NCI-H345 (cell line): ENCODE measurements around the gene SH3PXD2B.

Experiments
- DNase-seq: peaks from one replicate; lab custom pipeline; 2025; lab: John Stamatoyannopoulos, UW

Gene SH3PXD2B

DNA sequence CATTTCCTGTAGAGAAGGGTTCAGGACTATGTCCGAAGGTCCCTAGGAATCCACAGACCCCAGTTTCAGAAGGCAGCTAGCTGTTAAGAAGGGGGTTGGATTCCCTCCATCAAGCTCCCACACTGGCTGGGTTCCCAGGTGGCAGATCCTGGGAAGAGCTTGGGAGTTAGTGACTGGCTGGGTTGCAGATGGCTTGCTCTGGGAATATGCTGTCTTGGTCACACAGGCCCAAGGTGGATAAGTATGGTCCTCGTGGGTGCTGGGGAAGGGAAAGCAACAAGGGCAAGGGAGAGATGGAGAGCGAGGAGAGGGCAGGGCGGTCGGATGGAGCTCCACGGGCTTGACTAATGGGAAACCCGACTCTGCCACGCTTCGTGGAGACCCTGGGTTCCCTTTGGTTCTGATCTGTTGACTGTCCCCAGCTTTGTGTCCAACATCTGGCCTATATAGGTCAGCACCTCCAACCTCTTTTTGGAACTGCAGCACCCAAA, 17.4 kb downstream of the SH3PXD2B start:
- no peak for DNase-seq

DNA sequence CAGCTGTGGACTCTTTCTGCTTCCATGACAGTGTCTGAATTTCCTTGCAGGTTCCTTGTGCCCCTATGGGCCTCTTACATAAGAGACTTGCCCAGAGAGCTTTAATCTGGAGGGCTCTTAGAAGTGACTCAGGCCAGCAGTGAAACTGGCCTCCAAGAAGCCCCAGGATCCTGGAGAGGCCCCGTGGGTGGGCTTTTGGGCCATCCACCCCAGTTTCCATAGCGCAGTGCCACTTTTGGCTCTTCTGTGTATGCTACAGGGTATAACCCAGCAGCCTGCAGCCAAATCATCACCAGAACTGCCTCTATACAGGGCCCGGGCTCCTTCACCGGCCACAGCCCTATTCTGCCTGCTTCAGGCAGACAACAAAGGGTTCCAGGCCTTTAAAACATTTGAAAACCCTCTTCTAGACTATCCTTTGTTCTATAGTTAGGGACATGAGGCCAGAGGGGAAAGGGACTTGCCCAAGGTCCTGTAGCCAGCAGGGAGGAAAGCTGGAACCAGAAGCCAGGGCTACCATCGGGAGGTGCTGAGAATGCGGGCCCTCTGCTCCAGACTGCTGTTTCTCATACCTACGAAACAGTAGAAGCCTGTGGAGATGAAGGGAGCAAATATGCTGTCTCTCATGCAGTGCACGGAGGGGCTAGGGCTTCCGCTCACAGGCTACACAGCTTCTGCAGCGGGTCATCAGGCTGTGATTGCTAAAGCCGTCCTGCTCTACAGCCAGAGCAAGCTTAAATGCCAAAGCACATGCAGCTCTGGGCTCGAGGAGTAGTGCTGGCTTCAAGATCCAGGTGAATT, 18.0 kb downstream of the SH3PXD2B start:
- DNase-seq, result no peak

DNA sequence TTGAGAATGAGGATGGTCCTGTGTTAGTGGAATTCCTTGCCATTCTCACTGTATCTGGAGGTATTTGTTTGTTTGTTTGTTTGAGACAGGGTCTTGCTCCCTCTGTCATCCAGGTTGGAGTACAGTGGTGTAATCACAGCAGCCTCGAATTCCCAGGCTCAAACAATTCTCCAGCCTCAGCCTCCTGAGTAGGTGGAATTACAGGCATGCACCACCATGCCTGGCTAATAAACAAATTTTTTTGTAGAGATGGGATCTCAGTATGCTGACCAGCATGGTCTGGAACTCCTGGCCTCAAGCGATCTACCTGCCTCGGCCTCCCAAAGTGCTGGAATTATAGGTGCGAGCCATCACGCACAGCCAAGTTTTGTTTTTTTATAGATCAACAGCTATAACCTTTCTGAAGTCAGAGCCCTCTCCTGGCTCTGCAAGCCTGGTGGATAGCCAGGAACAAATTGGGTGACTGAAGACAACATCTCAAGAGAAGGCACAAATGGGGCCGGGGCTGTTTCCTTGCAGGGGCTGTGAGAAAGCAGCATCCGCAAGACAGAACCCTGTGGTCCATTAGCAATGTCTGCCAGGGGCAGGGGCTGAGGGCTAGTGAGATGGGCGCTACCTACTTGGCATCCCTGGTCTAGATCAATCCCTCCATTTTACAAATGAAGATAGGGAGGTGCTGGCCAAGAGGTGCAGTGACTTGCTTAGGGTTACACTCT, 18.8 kb downstream of the SH3PXD2B start:
- DNase-seq, result no peak

DNA sequence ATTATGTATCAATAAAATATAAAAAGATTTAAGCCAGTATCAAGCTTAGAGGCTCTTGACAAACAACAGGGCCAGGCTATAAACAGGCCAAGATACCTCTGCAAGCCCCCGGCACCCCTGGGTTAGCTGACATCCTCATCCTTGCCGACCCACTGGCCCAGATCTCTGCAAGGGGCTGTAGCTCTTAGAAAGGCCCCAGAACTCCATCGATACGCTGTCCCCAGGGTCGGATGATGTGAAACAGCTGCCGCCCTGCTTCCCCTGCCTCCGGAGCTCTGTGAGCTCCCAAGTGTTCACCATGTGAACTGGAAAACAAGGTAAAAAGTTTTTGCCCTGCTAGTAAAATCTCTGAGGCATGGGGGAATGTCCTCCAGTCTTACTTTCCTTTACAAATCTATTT, 20.1 kb downstream of the SH3PXD2B start:
- DNase-seq, result no peak

DNA sequence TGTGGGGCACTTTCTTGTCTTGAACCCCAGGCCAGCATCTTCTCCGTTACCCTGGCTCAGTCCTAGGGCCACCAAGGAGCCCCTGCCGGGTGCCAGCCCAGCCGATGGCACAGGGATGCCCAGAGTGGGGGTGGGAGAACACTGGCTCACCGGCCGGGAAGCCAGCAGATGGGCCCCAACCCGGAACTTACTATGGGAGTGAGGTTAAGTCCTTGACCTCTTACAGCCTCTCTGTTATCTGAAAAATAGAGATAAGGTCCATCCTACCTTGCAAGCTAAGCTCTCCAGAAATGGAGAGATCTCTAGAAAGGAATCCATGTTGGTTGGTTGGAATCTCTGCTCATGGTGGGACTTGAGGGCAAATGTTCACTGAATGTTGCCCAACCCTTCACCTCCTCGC, 20.8 kb downstream of the SH3PXD2B start:
- no peak for DNase-seq

DNA sequence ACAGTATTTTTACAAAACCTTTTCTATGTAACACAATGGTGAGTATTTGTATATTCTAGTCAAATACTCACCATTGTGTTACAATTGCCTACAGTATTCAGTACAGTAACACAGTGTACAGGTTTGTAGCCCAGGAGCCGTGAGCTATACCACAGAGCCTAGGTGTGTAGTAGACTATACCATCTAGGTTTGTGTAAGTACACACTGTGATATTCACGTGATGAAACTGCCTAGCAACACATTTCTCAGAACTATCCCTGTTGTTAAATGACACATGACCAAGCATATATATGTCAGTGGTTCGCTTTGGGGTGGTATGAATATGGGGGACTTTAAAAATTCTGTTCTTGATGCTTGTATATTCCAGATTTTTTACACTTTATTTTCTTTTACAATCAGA, 21.3 kb downstream of the SH3PXD2B start:
- DNase-seq, result no peak

DNA sequence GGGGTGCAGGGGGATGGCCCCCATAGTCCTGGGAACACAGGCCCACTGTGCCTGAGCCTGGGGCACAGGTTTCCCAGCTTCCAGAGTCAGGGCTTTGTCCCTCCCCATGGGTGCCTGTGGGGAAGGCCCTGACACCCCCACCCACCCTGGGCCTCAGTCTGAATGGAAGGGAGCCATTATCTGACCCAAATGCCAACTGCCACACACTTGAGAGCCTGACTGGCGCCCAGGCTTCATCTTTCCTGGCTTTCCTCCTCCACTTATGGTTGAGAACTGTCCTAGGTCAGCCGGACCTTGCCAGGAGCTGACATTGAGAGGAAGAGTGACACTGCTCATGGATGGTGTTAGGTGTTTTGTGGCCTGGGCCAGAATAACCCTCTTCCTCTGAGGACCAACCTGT, 24.0 kb downstream of the SH3PXD2B start:
- DNase-seq, result no peak

DNA sequence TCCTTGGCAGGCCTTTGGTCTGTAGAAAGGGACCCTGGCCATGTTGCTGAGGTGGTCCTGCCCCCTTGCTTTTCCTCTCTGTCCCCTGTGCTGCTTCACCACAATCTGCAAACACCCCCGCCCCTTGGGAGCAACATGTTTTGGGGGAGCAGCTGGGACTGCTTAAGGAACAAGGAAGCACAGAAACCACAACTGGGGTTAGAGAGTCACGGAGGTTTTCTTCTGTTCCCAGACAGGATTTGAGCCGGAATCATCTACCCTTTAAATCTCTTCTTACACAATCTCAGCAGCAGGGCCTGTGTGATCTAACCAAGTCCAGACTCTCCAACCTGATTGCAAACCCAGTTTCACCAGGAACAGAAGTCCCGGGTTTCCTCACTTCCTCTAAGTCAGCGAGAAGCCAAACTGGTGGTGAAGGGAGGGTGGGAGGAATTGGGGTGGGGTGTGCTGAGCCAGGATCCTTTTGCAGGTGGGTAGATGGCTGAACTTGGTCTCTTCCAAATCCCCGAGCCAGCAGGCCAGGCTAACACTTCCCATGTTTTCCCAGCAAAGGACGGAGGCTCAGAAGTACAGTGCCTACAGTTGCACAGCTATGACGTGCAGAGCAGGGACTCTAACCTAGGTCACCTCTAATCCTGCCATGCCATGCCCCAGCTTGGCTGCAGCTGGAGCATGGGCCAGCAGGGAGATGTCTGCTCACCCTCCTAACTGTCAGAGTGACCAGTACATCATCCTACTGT, 25.0 kb downstream of the SH3PXD2B start:
- DNase-seq, result no peak

DNA sequence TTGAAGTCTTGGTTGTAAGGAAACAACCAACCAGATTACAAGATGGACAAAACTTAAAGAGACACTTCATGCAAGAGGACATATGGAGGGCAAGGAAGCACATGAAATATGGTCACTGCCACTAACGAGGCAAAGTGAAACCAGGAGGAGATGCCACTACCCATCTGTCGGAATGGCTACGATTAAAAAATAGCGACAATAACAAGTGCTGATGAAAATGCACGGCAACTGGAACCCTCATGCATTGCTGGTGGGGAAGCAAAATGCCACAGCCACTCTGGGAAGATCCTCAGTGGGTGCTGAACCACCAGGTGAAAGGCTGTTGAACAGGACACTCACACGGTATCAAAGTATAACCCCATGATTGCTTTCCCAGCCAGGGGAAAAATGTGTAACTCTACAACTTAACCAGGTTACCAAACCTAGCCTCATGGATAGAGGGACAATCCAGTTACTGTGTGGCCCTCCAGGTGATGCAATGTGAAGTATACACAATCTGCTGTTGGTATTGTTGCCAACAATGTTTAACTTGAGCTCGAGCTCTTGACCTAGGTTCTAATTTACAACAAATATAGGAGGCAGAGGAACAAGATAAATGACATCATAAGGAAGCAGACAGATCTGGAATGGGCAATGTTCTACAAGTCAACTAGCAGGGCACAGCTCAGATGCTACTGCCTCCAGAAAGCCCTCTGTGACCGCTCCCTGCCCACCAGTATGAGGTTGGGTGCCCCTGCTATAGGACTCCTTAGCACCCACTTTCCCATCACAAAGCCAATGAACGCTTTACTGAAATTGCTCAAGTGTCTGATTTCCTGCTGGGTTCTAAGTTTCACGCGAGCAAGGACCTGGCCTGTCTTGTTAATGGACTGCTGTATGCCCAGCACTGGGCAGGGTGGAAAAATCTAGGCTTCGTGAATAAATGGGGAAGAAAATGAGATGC, 25.8 kb downstream of the SH3PXD2B start:
- no peak for DNase-seq

DNA sequence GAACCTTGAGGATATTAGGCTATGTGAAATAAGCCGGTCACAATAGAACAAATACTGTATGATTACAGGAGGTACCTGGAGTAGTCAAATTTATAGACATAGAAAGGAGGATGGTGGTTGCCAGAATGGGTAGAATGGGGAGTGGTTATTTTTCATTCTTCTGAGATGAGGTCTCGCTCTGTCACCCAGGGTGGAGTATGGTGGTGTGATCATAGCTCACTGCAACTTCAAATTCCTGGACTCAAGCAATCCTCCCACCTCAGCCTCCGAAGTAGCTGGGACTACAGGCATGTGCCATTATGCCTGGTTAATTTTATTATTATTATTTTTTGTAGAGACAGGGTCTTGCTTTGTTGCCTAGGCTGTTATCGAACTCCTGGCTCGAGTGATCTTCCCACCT, 27.1 kb downstream of the SH3PXD2B start:
- DNase-seq, result no peak

DNA sequence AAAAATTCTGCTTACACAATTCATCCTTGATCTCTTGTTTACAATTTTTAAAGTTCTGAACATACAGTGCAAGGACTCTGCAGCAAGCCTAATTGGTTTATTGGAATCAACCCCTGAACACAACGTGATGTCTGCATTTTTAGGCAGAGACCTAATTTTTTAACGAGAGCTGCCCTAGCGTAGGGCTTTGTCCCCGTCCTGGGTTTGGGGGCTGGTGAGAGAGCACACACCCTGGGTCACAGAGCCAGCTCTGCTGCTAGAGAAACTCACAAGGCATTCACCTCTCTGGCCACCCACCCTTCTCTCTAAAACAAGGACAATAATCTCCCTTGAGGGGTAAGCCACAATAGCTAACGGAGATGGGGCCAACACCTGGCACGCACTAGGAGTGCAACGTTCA, 28.2 kb downstream of the SH3PXD2B start:
- no peak for DNase-seq

DNA sequence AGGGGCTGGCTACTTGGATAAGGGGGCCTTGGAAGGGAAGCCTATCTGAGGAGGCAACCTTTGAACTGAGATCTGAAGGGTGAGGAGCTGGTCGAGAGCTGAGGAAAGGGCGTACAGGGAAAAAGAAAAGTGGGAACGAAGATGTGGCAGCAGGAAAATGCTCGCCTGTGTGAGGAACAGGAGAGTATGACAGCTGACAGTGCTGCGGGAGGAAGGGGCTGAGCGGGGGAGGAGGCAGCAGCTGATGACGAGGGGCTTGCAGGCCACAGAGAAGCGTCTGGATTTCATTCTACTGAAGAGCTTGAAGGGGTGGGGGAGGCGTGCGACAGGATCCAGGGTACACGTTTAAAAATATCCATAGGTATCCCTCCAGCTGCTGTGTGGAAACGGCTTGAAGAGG, 28.9 kb downstream of the SH3PXD2B start:
- no peak for DNase-seq

DNA sequence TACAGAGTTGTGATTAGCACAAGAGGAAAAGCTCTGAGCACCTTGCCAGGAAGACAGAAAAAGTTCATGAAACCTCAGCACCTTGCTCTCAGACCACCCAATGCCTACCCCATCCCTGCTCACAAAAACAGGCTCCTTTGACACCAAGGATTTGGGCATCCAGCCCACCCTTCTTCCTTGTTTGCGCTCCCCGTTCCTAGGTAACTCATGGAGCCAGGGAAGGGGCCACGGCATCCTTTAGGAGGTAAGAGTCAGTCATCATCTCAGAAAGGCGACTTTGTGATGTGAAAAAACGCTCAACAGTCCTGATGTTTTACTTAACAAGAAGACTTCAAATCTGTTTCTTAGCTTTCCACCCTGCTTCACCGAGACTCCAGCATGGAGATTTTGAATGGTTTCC, 29.5 kb downstream of the SH3PXD2B start:
- no peak for DNase-seq

DNA sequence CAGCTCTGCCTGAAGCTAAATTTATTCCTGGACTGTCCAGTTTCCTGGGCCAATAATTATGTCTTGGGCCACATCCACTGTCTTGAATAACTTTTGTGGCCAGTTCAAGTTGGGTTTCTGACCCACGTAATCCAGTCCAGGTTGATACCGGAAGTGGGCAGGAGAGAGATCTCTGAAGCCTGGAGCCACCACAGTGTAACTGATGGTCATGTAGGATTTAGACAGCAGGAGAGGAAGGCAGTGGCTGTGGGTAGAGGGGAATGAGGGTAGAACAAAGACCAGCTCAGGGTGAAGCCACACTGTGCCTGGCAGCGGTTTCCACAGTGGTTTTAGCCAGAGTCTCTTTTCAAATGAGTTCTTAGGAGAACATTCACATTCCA, 30.2 kb downstream of the SH3PXD2B start:
- DNase-seq, result no peak

DNA sequence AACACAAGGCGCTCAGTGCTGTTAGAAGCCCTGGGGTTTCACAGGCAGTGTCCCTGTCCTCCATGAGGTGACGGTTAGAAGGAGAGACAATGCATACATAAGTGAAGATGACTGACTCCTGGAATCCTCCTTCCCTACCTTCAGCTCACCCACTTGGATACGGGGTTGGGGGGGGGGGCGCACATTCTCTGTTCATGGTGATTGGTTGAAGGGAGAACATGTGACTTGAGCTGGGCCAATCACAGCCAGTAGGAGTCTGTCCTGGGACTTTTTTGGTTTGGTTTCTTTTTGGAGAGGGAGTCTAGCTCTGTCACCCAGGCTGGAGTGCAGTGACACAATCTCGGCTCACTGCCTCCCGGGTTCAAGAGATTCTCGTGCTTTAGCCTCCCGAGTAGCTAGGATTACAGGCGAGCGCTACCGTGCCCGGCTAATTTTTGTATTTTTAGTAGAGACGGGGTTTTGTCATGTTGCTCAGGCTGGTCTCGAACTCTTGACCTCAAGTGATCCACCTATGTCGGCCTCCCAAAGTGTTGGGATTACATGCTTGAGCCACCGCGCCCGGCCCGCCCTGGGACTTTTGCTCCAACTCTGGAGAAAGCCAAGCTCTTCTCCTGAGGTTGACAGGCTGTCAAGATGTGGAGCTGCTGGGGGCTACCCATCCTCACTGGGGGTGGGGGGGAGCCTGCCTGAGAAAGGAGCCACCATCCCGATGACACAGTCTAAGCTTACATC, 30.8 kb downstream of the SH3PXD2B start:
- no peak for DNase-seq

DNA sequence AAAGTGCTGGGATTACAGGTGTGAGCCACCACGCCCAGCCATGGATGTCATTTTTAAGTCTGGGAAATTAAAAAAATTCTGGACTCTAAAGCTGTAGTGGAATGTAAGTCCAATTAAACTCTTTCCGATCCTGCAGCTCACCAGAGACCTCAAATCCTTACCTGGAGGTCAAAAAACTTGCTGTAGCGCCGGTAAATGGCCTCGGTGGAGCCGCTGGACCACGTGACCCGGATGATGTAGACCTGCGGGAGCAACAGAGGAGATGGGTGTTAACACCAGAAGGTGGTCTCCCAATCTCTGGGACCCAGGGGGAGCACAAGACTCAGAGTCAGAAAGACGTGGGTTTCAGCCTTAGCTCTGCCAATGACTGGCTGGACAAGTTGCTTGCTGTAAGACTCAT, 32.1 kb downstream of the SH3PXD2B start:
- DNase-seq, result no peak

DNA sequence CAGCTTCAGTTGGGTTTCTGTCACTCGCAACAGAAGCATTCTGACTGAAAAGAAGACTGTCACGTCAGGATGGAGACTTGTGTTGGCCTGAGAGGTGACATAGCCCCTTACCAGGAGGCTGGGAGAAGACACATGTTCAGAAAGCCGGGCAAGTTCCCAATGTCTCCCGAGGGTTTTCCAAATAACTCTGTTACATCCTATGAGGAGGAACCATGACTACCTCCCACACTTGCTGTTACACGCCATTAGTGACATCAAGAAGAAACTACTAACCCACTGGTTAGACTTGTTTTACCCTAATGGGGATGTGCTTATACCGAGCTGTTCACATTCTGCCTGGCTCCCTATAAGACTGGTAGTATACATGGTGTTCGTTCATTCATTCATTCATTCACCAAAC, 33.3 kb downstream of the SH3PXD2B start:
- DNase-seq, result no peak

DNA sequence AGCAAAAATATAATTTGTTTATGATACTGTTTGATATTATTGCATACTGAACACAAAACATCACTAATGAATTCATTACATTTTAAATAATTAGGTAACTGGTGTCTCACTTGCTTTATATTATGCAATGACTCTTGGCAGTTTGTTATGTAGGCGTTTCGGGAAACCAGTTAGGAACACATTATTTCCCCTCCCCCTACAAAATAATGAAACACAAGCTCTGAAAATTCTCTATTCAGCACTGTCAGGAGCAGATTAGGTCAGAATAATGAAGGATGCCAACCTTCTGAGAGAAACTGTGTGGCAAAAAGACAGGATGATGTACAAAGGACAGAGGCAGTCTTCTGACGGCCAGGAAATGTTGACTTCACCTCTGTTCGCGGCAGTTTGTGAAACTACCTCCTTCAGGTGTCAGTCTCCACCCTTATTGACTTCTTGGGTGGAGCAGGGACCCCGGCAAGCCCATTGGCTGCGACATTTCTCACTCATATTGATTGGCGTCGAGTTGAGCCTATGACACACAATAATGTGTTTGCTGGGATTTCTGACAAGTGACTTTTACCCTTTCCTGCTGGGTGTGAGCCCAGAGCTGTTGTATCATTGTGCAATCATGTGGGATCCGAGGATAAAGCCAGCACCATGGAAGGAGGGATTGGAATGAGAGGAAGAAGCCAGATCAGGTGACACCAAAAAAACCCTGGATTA, 33.9 kb downstream of the SH3PXD2B start:
- peak; percentile 25 for DNase-seq

DNA sequence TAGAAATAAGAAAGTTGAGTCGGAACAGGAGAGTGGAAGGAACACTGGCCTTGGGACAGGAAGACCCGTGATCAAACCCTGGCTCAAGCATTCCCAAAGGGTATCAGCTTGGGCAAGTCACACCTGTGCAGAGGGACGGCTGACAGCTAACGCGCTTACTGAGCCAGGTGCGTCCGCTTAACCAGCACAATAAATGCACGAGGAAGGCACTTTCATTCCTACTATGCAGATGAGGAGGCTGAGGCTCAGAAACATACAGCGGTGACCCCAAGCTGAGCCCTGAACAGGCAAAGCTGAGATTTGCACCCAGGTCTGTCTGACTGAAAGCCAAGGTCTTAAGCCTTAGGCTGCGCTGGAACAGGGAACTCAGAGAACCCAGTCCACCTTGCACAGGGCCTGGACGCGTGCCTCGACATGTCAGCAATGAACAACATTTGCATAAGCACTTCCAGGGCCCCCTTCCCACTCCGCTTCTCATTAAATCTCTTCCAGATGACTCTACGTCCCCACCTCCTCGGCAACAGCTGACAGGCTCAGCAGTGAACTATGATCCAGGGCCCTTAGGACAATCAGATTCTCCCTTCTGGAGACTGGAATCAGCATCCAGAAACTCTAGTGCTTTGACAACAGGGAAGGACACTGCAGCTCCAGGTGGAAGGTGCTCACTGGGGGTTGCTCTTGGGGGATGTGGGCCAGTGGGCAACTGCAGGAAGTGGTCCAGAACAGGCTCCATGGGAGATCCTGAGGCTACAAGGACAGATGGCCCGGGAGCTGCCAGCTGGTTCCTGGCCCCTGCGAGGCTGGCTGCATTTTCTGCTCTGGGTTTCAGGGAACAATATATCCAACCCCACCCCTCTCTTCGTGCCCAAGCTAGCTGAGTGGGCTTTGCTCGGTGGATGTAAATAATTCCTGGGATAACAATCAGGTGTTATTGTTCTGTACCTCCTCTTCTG, 35.2 kb downstream of the SH3PXD2B start:
- peak; percentile 57 for DNase-seq
